Measurements from ENCODE around the gene LLPH.

Gene LLPH

GRCh38 chr12:66149702-66150398 is 19.3 kb upstream of the LLPH start:
- Histone ChIP-seq H4K20me1 (ENCODE audit: insufficient read depth) (no peaks in the 10 kb centered on the region), H3K9ac (no peak overlapping the region), H3K4me1 (ENCODE audit: low read depth, poor library complexity, severe bottlenecking) (peaks cover 2% of the 10 kb centered on the region), H2AFZ (ENCODE audit: low read depth) (no peak overlapping the region), H3K79me2 (ENCODE audit: insufficient read depth, low read depth) (no peaks in the 10 kb centered on the region), H3K36me3 (ENCODE audit: insufficient read depth) (no peaks in the 10 kb centered on the region), H3K4me2 (no peak overlapping the region), H3K4me3 (IDR thresholded peaks at IDR 0.05; ENCODE audit: insufficient read depth, low read depth, low read length) (no peak overlapping the region), H3K27me3 (ENCODE audit: insufficient read depth, low read depth) (no peaks in the 10 kb centered on the region), H3K27ac (no peak overlapping the region)
- 0 out of 2 replicates have a peak, but pooled peaks have one; percentile 44 for TF ChIP-seq CTCF (conservative IDR thresholded peaks at IDR 0.05; ENCODE audit: low read depth, low read length)

- H3K79me2 ChIP-seq (ENCODE audit: insufficient read depth, low read depth), result no peaks in the 10 kb centered on the region
- H3K27me3 ChIP-seq (ENCODE audit: insufficient read depth, low read depth), result no peaks in the 10 kb centered on the region
- 0 out of 2 replicates have a peak overlapping the region, but pooled peaks have one; percentile 7 for H3K27ac ChIP-seq
- H3K9ac ChIP-seq, result no peak overlapping the region
- H2AFZ ChIP-seq (ENCODE audit: low read depth), result no peak overlapping the region
- peak; percentile 74 for TF ChIP-seq CTCF (conservative IDR thresholded peaks at IDR 0.05; ENCODE audit: low read depth, low read length)
- H3K4me3 ChIP-seq (IDR thresholded peaks at IDR 0.05; ENCODE audit: insufficient read depth, low read depth, low read length), result no peak overlapping the region
- no peak overlapping the region for H3K4me2 ChIP-seq
- no peaks in the 10 kb centered on the region; the same call in 1 of the 2 replicates for H3K36me3 ChIP-seq (ENCODE audit: insufficient read depth)
- peaks cover 5% of the 10 kb centered on the region for H3K4me1 ChIP-seq (ENCODE audit: low read depth, poor library complexity, severe bottlenecking)
- H4K20me1 ChIP-seq (ENCODE audit: insufficient read depth), result no peaks in the 10 kb centered on the region
These were observed 14.5 kb upstream of the LLPH start for GRCh38 chr12:66144791-66145754.

- Histone ChIP-seq H3K4me3 (IDR thresholded peaks at IDR 0.05; ENCODE audit: insufficient read depth, low read depth, low read length) (no peak overlapping the region), H3K79me2 (ENCODE audit: insufficient read depth, low read depth) (no peaks in the 10 kb centered on the region), H3K4me1 (ENCODE audit: low read depth, poor library complexity, severe bottlenecking) (peaks cover 5% of the 10 kb centered on the region), H3K4me2 (no peak overlapping the region), H4K20me1 (ENCODE audit: insufficient read depth) (no peaks in the 10 kb centered on the region), H2AFZ (ENCODE audit: low read depth) (no peak overlapping the region), H3K27me3 (ENCODE audit: insufficient read depth, low read depth) (no peaks in the 10 kb centered on the region), H3K27ac (no peak overlapping the region), H3K9ac (no peak overlapping the region), H3K36me3 (ENCODE audit: insufficient read depth) (no peaks in the 10 kb centered on the region; the same call in 1 of the 2 replicates)
- TF ChIP-seq CTCF (conservative IDR thresholded peaks at IDR 0.05; ENCODE audit: low read depth, low read length), result no peak
These were observed 13.3 kb upstream of the LLPH start for GRCh38 chr12:66143868-66144267.

- no peak for TF ChIP-seq CTCF (conservative IDR thresholded peaks at IDR 0.05; ENCODE audit: low read depth, low read length)
- Histone ChIP-seq H3K79me2 (ENCODE audit: insufficient read depth, low read depth) (no peaks in the 10 kb centered on the region), H3K4me1 (ENCODE audit: low read depth, poor library complexity, severe bottlenecking) (peaks cover 5% of the 10 kb centered on the region), H2AFZ (ENCODE audit: low read depth) (no peak overlapping the region), H3K36me3 (ENCODE audit: insufficient read depth) (no peaks in the 10 kb centered on the region; the same call in 1 of the 2 replicates), H3K9ac (no peak overlapping the region), H4K20me1 (ENCODE audit: insufficient read depth) (no peaks in the 10 kb centered on the region), H3K27me3 (ENCODE audit: insufficient read depth, low read depth) (no peaks in the 10 kb centered on the region), H3K4me3 (IDR thresholded peaks at IDR 0.05; ENCODE audit: insufficient read depth, low read depth, low read length) (no peak overlapping the region), H3K4me2 (no peak overlapping the region), H3K27ac (no peak overlapping the region)
These were observed 12.3 kb upstream of the LLPH start for GRCh38 chr12:66142826-66143225.
